ENCODE data around the gene ADGRF5. TPM values are rescaled to one million over a fixed set of nuclear protein-coding genes. Genes with fewer than 3 reads are reported as not detected.

The ADGRF5 gene
- total and polyA plus RNA-seq, 2 experiments from 2014 or later, result not detected

- Mint-ChIP-seq H3K27me3 (ENCODE audit: insufficient read depth, low read depth, poor library complexity) (peaks cover 3% of the 10 kb centered on the region), H3K9me3 (no peaks in the 10 kb centered on the region), H3K27ac (no peak overlapping the region), H3K36me3 (ENCODE audit: low read depth) (no peaks in the 10 kb centered on the region), H3K4me1 (peaks cover 13% of the 10 kb centered on the region), H3K4me3 (no peak overlapping the region)
- no peak overlapping the region for H2AFZ ChIP-seq
- no peaks in the 10 kb centered on the region for H3K36me3 ChIP-seq (ENCODE audit: insufficient read depth)
- H3K4me3 ChIP-seq, result no peak overlapping the region
- H3F3A ChIP-seq (replicated peaks; ENCODE audit: low read depth), result no peaks in the 10 kb centered on the region
- no peaks in the 10 kb centered on the region for H3K4me1 ChIP-seq (ENCODE audit: insufficient read depth)
- no peaks in the 10 kb centered on the region for H4K20me1 ChIP-seq (replicated peaks; ENCODE audit: insufficient read depth)
- H3K27ac ChIP-seq (ENCODE audit: low read depth), result no peak overlapping the region
- no peaks in the 10 kb centered on the region for H3K9me2 ChIP-seq (ENCODE audit: insufficient read depth)
- peak; percentile 33 for DNase-seq (ENCODE audit: low spot score)
- peak; percentile 56 for ATAC-seq
- H3K27me3 ChIP-seq (ENCODE audit: insufficient read depth), result no peaks in the 10 kb centered on the region
- H3K79me2 ChIP-seq (replicated peaks; ENCODE audit: insufficient read depth), result no peaks in the 10 kb centered on the region
- TF ChIP-seq ZNF331 (CRISPR knock-in tag; IDR thresholded peaks at IDR 0.05; ENCODE audit: low read depth) (no peak), REST (IDR thresholded peaks at IDR 0.05; ENCODE audit: unreplicated experiment) (no peak), JUNB (IDR thresholded peaks at IDR 0.05; ENCODE audit: unreplicated experiment) (no peak)
- no peak overlapping the region for H3K4me2 ChIP-seq
Measured at GRCh38 chr6:46899659-46900058, 22.1 kb downstream of the ADGRF5 start.

- no peak overlapping the region for H3K27ac ChIP-seq (ENCODE audit: low read depth)
- no peaks in the 10 kb centered on the region for H3K4me1 ChIP-seq (ENCODE audit: insufficient read depth)
- H3K36me3 Mint-ChIP-seq (ENCODE audit: low read depth), result no peaks in the 10 kb centered on the region
- peaks cover 3% of the 10 kb centered on the region; the same call in 1 of the 2 replicates for H3K9me2 ChIP-seq (ENCODE audit: insufficient read depth)
- peaks cover 3% of the 10 kb centered on the region for H3K27me3 Mint-ChIP-seq (ENCODE audit: insufficient read depth, low read depth, poor library complexity)
- no peak overlapping the region for H2AFZ ChIP-seq
- DNase-seq (ENCODE audit: low spot score) (no peak), ATAC-seq (peak; percentile 56)
- no peak overlapping the region for H3K4me3 ChIP-seq
- H3K4me2 ChIP-seq, result no peak overlapping the region
- H3K9me3 Mint-ChIP-seq, result no peaks in the 10 kb centered on the region
- no peaks in the 10 kb centered on the region for H3K27me3 ChIP-seq (ENCODE audit: insufficient read depth)
- H3K27ac Mint-ChIP-seq, result no peak overlapping the region
- no peak overlapping the region for H3K4me3 Mint-ChIP-seq
- H3K36me3 ChIP-seq (ENCODE audit: insufficient read depth), result no peaks in the 10 kb centered on the region
- H3F3A ChIP-seq (replicated peaks; ENCODE audit: low read depth), result no peaks in the 10 kb centered on the region
- H4K20me1 ChIP-seq (replicated peaks; ENCODE audit: insufficient read depth), result no peaks in the 10 kb centered on the region
- peaks cover 13% of the 10 kb centered on the region for H3K4me1 Mint-ChIP-seq
- H3K79me2 ChIP-seq (replicated peaks; ENCODE audit: insufficient read depth), result no peaks in the 10 kb centered on the region
- TF ChIP-seq ZNF462 (CRISPR knock-in tag; IDR thresholded peaks at IDR 0.05), result no peak
- TF ChIP-seq ETS1 (IDR thresholded peaks at IDR 0.05), result no peak
- TF ChIP-seq ZNF331 (CRISPR knock-in tag; IDR thresholded peaks at IDR 0.05; ENCODE audit: low read depth), result no peak
- no peak for TF ChIP-seq CTCF (conservative IDR thresholded peaks at IDR 0.05; ENCODE audit: low read depth in 2 of 2)
- no peak for TF ChIP-seq CREB1 (CRISPR knock-in tag; IDR thresholded peaks at IDR 0.05; ENCODE audit: low read depth)
- no peak for TF ChIP-seq POLR2AphosphoS5 (IDR thresholded peaks at IDR 0.05; ENCODE audit: low read depth)
- TF ChIP-seq STAT1 (IDR thresholded peaks at IDR 0.05; ENCODE audit: unreplicated experiment), result no peak
- no peak for TF ChIP-seq ZNF114 (CRISPR knock-in tag; IDR thresholded peaks at IDR 0.05)
Measured at GRCh38 chr6:46898006-46898405, 23.7 kb downstream of the ADGRF5 start.

Measured in GM23338 (cell line).